ENCODE results near the gene PSAT1.

Gene PSAT1

GRCh38 chr9:78286125-78286524 is 10.8 kb upstream of the PSAT1 start:
- H3K4me3 ChIP-seq (ENCODE audit: low read depth, low read length) = no peak overlapping the region
- TF ChIP-seq CTCF (IDR thresholded peaks at IDR 0.05; ENCODE audit: low read depth, low read length) = no peak

GRCh38 chr9:78286946-78287388 is 10.0 kb upstream of the PSAT1 start:
- TF ChIP-seq CTCF (IDR thresholded peaks at IDR 0.05; ENCODE audit: low read depth, low read length) = no peak
- H3K4me3 ChIP-seq (ENCODE audit: low read depth, low read length) = no peak overlapping the region

- no peak for TF ChIP-seq CTCF (IDR thresholded peaks at IDR 0.05; ENCODE audit: low read depth, low read length)
- no peak overlapping the region for H3K4me3 ChIP-seq (ENCODE audit: low read depth, low read length)
Observed at GRCh38 chr9:78288214-78288892, 8.6 kb upstream of the PSAT1 start.

GRCh38 chr9:78289474-78289873 is 7.5 kb upstream of the PSAT1 start:
- H3K4me3 ChIP-seq (ENCODE audit: low read depth, low read length) = no peak overlapping the region
- TF ChIP-seq CTCF (IDR thresholded peaks at IDR 0.05; ENCODE audit: low read depth, low read length) = no peak

GRCh38 chr9:78291240-78291925 is 5.5 kb upstream of the PSAT1 start:
- TF ChIP-seq CTCF (IDR thresholded peaks at IDR 0.05; ENCODE audit: low read depth, low read length) = no peak
- H3K4me3 ChIP-seq (ENCODE audit: low read depth, low read length) = no peak overlapping the region

GRCh38 chr9:78292026-78292425 is 4.9 kb upstream of the PSAT1 start:
- H3K4me3 ChIP-seq (ENCODE audit: low read depth, low read length) = no peak overlapping the region
- TF ChIP-seq CTCF (IDR thresholded peaks at IDR 0.05; ENCODE audit: low read depth, low read length) = no peak
